ENCODE results near the gene REXO1. TPM values are rescaled to one million over a fixed set of nuclear protein-coding genes. Genes with fewer than 3 reads are reported as not detected.
"Not testable (repeated sequence)": the region's sequence is repeated elsewhere in the genome, so short reads cannot be mapped to it uniquely, and the experiment has no call there.

The REXO1 gene
- total RNA-seq, 1 experiment from 2014 or later: 25.8 TPM

- no peaks in the 10 kb centered on the region for H3K9me3 ChIP-seq (ENCODE audit: insufficient read depth, low read depth)
- TF ChIP-seq EZH2 (IDR thresholded peaks at IDR 0.05; ENCODE audit: low read depth) (no peak), CTCF (conservative IDR thresholded peaks at IDR 0.05) (no peak)
- intact Hi-C loops (cut with micrococcal nuclease; ENCODE audit: unreplicated experiment): no loop called here
- H3K36me3 ChIP-seq (ENCODE audit: low read depth): no peaks in the 10 kb centered on the region
- POLR2A ChIA-PET (ENCODE audit: unreplicated experiment): no interaction called here
- H3K27ac ChIP-seq: no peak overlapping the region
- CTCF ChIA-PET: no interaction called here
- H3K79me2 ChIP-seq (ENCODE audit: low read depth): no peaks in the 10 kb centered on the region
- no TSS peak for BruUV-seq (replicated peaks)
- no peaks in the 10 kb centered on the region for H3K4me1 ChIP-seq (replicated peaks; ENCODE audit: insufficient read depth)
- no peaks in the 10 kb centered on the region for H3K9me2 ChIP-seq (ENCODE audit: insufficient read depth)
- no peak overlapping the region for H2AFZ ChIP-seq
- no peak for DNase-seq
- no peaks in the 10 kb centered on the region for H4K20me1 ChIP-seq (ENCODE audit: insufficient read depth)
- H3K4me2 ChIP-seq: no peak overlapping the region
- H3F3A ChIP-seq (ENCODE audit: insufficient read depth, low read depth): no peaks in the 10 kb centered on the region; the same call in 1 of the 2 replicates
- H3K4me3 ChIP-seq: no peak overlapping the region
- no peaks in the 10 kb centered on the region for H3K27me3 ChIP-seq (ENCODE audit: insufficient read depth, low read depth)
These were observed 43.4 kb downstream of the REXO1 start for GRCh38 chr19:1804858-1805257.

- no peaks in the 10 kb centered on the region for H3K4me1 ChIP-seq (replicated peaks; ENCODE audit: insufficient read depth)
- ChIA-PET CTCF (no interaction called here), POLR2A (ENCODE audit: unreplicated experiment) (no interaction called here)
- no peaks in the 10 kb centered on the region for H3K9me2 ChIP-seq (ENCODE audit: insufficient read depth)
- no peaks in the 10 kb centered on the region for H3K79me2 ChIP-seq (ENCODE audit: low read depth)
- H3K4me3 ChIP-seq: no peak overlapping the region
- no peaks in the 10 kb centered on the region for H4K20me1 ChIP-seq (ENCODE audit: insufficient read depth)
- no peaks in the 10 kb centered on the region for H3F3A ChIP-seq (ENCODE audit: insufficient read depth, low read depth)
- intact Hi-C loops (cut with micrococcal nuclease; ENCODE audit: unreplicated experiment): loop anchor here (5.0 to 10.0 kb wide), 2 partner anchors 193 to 255 kb away; partner anchors contain the start of gene UQCR11
- no TSS peak for BruUV-seq (replicated peaks)
- no peak for DNase-seq
- no peak overlapping the region for H3K4me2 ChIP-seq
- TF ChIP-seq EZH2 (IDR thresholded peaks at IDR 0.05; ENCODE audit: low read depth) (no peak), CTCF (conservative IDR thresholded peaks at IDR 0.05) (no peak)
- H3K36me3 ChIP-seq (ENCODE audit: low read depth): no peaks in the 10 kb centered on the region
- H3K27ac ChIP-seq: no peak overlapping the region
- no peak overlapping the region for H2AFZ ChIP-seq
- H3K27me3 ChIP-seq (ENCODE audit: insufficient read depth, low read depth): no peaks in the 10 kb centered on the region; the same call in 1 of the 2 replicates
- no peaks in the 10 kb centered on the region for H3K9me3 ChIP-seq (ENCODE audit: insufficient read depth, low read depth)
These were observed 48.5 kb downstream of the REXO1 start for GRCh38 chr19:1799695-1800342.

- H3K27ac ChIP-seq; H2AFZ ChIP-seq; H3K9me3 ChIP-seq (ENCODE audit: insufficient read depth, low read depth); H4K20me1 ChIP-seq (ENCODE audit: insufficient read depth); H3K4me1 ChIP-seq (replicated peaks; ENCODE audit: insufficient read depth); POLR2A ChIA-PET (ENCODE audit: unreplicated experiment); DNase-seq; H3K9me2 ChIP-seq (ENCODE audit: insufficient read depth); H3K27me3 ChIP-seq (ENCODE audit: insufficient read depth, low read depth); H3F3A ChIP-seq (ENCODE audit: insufficient read depth, low read depth); H3K4me2 ChIP-seq; H3K79me2 ChIP-seq (ENCODE audit: low read depth); H3K4me3 ChIP-seq; BruUV-seq (replicated peaks); H3K36me3 ChIP-seq (ENCODE audit: low read depth): not testable (repeated sequence)
- CTCF ChIA-PET: interaction anchor here (0.6 kb wide), 1 partner anchor 251 kb away, joined by 4 read pairs; no protein-coding TSS in a partner anchor
- intact Hi-C loops (cut with micrococcal nuclease; ENCODE audit: unreplicated experiment): loop anchor here (5.0 to 10.0 kb wide), 2 partner anchors 190 to 253 kb away; partner anchors contain the start of gene UQCR11
These were observed 51.0 kb downstream of the REXO1 start for GRCh38 chr19:1797313-1797712.

All from PC-9 (cell line).